Effector memory CD4-positive, alpha-beta T cell (primary cell): ENCODE measurements around the gene SLC36A2.

ENCODE experiments used
- DNase-seq, 3 donors: peaks; one replicate each; pipeline ENCODE4 v3.0.0-alpha.2; 2020
- H3K27ac ChIP-seq: 2 replicates; pipeline ENCODE4 v1.7.0; 2013; ENCODE audit warnings: mild to moderate bottlenecking, low read length, moderate library complexity; ENCODE audit not compliant: insufficient read depth, poor library complexity, severe bottlenecking
- H3K27me3 ChIP-seq: replicated peaks from 2 replicates; pipeline ENCODE4 v1.7.0; 2013; ENCODE audit warnings: mild to moderate bottlenecking, low read length; ENCODE audit not compliant: insufficient read depth, control insufficient read depth, poor library complexity, severe bottlenecking
- H3K36me3 ChIP-seq: 2 replicates; pipeline ENCODE4 v1.7.0; 2013; ENCODE audit warnings: mild to moderate bottlenecking, low read length, moderate library complexity; ENCODE audit not compliant: control insufficient read depth, insufficient read depth
- H3K4me1 ChIP-seq: 2 replicates; pipeline ENCODE4 v1.7.0; 2013; ENCODE audit warnings: low read length, mild to moderate bottlenecking; ENCODE audit not compliant: control insufficient read depth, insufficient read depth, poor library complexity, severe bottlenecking
- H3K4me3 ChIP-seq: 2 replicates; pipeline ENCODE4 v1.7.0; 2013; ENCODE audit warnings: low read length, low read depth, mild to moderate bottlenecking; ENCODE audit not compliant: insufficient read depth, poor library complexity, severe bottlenecking
- H3K9me3 ChIP-seq: 2 replicates; pipeline ENCODE4 v1.7.0; 2013; ENCODE audit warnings: mild to moderate bottlenecking, low read length, moderate library complexity; ENCODE audit not compliant: control insufficient read depth

Gene SLC36A2

GRCh38 chr5:151332857-151333256 lies 14.5 kb downstream of the SLC36A2 start:
- no peak overlapping the region for H3K27ac ChIP-seq
- no peaks in the 10 kb centered on the region for H3K4me1 ChIP-seq
- H3K36me3 ChIP-seq = no peaks in the 10 kb centered on the region
- no peaks in the 10 kb centered on the region for H3K9me3 ChIP-seq
- no peak overlapping the region for H3K4me3 ChIP-seq
- no peak for DNase-seq
- no peaks in the 10 kb centered on the region for H3K27me3 ChIP-seq

DNA sequence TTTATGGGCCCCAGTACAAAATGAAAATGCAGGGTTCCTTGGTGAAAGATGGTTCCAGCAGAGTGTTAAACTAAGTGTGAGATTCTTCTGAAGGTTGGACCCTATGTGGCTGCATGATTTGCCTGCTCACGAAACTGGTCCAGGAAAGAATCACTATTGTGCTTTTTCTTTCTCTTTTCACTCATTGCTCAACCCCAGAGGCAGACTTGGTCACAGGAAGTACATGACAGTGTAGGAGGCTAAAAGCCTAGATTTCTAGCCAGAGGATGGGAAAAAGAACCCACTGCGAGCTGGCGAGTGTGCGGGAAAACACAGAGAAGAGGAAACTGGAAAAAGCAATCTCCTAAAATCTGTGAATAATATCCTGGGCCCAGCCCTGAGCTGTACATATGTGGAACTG lies 18.6 kb downstream of the SLC36A2 start:
- no peaks in the 10 kb centered on the region for H3K4me1 ChIP-seq
- H3K9me3 ChIP-seq = no peaks in the 10 kb centered on the region
- H3K27ac ChIP-seq = no peak overlapping the region
- H3K4me3 ChIP-seq = no peak overlapping the region
- no peaks in the 10 kb centered on the region for H3K27me3 ChIP-seq
- no peak for DNase-seq
- no peaks in the 10 kb centered on the region for H3K36me3 ChIP-seq

DNA sequence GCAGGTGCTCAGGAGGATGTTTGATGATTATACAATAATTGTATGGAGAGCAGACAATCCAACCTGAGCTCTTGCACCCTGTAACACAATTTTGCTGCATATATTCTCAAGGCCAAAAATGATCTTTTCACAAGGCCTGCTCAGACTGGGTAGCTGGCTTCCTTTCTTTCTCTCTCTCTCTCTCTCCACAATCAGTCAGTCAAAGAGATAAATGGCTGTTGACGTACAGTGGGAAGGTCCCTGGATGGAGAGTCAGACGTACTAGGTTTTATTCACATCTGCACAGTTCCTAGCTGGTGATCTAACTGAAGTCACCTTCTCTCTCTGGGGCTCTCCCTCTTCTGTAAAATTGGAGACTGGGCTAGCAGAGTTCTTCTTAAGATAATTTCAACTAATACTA lies 19.8 kb downstream of the SLC36A2 start:
- Histone ChIP-seq H3K9me3 (no peaks in the 10 kb centered on the region), H3K27me3 (no peaks in the 10 kb centered on the region), H3K4me3 (no peak overlapping the region), H3K27ac (no peak overlapping the region), H3K4me1 (no peaks in the 10 kb centered on the region), H3K36me3 (no peaks in the 10 kb centered on the region)
- no peak for DNase-seq

- Histone ChIP-seq H3K4me1 (no peaks in the 10 kb centered on the region), H3K27me3 (no peaks in the 10 kb centered on the region), H3K27ac (no peak overlapping the region), H3K4me3 (no peak overlapping the region), H3K9me3 (no peaks in the 10 kb centered on the region), H3K36me3 (no peaks in the 10 kb centered on the region)
- no peak for DNase-seq
Measured at GRCh38 chr5:151326266-151326665, 21.1 kb downstream of the SLC36A2 start.

GRCh38 chr5:151320481-151320880 lies 26.9 kb downstream of the SLC36A2 start:
- no peaks in the 10 kb centered on the region for H3K36me3 ChIP-seq
- no peaks in the 10 kb centered on the region for H3K27me3 ChIP-seq
- no peak overlapping the region for H3K27ac ChIP-seq
- H3K9me3 ChIP-seq = no peaks in the 10 kb centered on the region
- no peaks in the 10 kb centered on the region for H3K4me1 ChIP-seq
- no peak overlapping the region for H3K4me3 ChIP-seq
- no peak for DNase-seq

- Histone ChIP-seq H3K27ac (no peak overlapping the region), H3K4me3 (no peak overlapping the region), H3K36me3 (no peaks in the 10 kb centered on the region), H3K9me3 (no peaks in the 10 kb centered on the region), H3K27me3 (no peaks in the 10 kb centered on the region), H3K4me1 (no peaks in the 10 kb centered on the region)
- DNase-seq = no peak
Measured at GRCh38 chr5:151318850-151319732, 28.3 kb downstream of the SLC36A2 start.

DNA sequence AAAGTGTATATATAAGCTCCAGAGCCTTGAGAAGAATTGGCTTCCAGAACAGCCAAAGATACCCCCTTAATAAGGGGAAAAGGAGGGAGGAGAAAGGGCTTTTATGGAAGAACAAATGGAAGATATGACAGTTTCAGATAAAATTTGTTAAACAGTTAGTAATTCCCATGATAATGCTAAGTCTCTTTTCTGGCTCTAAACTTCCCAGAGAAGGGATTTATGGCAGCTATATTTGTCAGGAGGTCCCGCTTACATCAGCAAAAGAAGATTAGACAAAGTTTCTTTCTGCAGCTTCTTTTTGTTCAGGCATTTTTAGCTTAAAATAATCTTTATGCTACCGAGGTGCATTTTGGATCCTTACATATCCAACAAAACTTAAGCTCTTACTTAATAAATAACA lies 29.5 kb downstream of the SLC36A2 start:
- no peaks in the 10 kb centered on the region for H3K4me1 ChIP-seq
- no peaks in the 10 kb centered on the region for H3K27me3 ChIP-seq
- H3K27ac ChIP-seq = no peak overlapping the region
- no peaks in the 10 kb centered on the region for H3K9me3 ChIP-seq
- no peak overlapping the region for H3K4me3 ChIP-seq
- no peak for DNase-seq
- no peaks in the 10 kb centered on the region for H3K36me3 ChIP-seq

- no peak overlapping the region for H3K27ac ChIP-seq
- no peaks in the 10 kb centered on the region for H3K9me3 ChIP-seq
- no peak overlapping the region for H3K4me3 ChIP-seq
- no peaks in the 10 kb centered on the region for H3K27me3 ChIP-seq
- no peaks in the 10 kb centered on the region for H3K36me3 ChIP-seq
- no peaks in the 10 kb centered on the region for H3K4me1 ChIP-seq
- peak in 1 of 3 donors; percentile 16 for DNase-seq
Measured at GRCh38 chr5:151315998-151316597, 31.3 kb downstream of the SLC36A2 start.

DNA sequence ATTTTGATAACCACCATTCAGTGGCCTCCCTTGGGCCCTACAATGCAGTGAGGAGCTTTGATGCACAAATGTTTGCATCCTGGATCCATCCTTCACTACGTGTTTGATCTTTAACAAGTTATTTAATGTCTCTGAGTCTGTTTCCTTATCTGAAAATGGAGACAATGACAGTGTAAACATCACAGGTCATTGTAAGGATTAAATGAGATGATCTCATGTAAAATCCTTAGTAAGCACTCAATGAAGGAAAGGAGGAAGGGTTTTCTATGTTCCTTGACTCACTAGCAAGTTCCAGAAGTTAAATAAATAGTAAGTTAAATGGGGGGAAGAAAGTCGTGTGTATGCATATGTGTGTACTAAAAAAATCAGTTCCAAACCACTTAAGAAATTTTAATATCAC lies 34.0 kb downstream of the SLC36A2 start:
- DNase-seq = no peak
- no peaks in the 10 kb centered on the region for H3K36me3 ChIP-seq
- no peak overlapping the region for H3K27ac ChIP-seq
- no peak overlapping the region for H3K4me3 ChIP-seq
- H3K9me3 ChIP-seq = no peaks in the 10 kb centered on the region
- no peaks in the 10 kb centered on the region for H3K4me1 ChIP-seq
- H3K27me3 ChIP-seq = no peaks in the 10 kb centered on the region

DNA sequence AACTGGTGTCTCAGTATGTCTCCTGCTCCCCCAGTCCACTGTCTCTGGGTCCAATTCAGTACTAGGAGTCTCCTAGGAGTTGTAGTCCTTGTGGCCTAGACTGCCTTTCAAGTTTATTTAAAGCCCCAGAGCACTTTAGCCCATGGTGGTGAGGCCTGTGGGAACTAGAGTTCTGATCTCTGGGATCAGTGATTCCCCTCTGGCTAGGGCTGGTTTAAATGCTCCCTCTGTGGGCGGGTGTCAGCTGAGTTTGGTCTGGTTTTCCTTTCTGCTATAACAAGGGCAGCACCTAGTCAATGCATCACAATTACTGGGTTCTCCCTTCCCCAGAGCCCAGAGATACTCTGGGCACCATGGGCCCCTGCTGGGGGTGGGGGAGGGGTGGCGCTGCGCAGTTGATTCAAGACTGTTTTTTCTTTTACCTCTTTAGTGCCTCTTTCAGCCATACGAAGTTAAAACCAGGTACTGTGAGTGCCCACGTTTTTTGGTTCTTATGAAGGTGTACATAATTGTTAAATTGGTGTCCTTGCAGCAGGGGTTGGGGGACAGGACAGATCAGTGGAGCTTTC lies 34.5 kb downstream of the SLC36A2 start:
- H3K4me1 ChIP-seq = no peaks in the 10 kb centered on the region
- H3K27ac ChIP-seq = no peak overlapping the region
- no peak overlapping the region for H3K4me3 ChIP-seq

More for the DNA sequence above, 34.5 kb downstream of the SLC36A2 start:
- H3K9me3 ChIP-seq = no peaks in the 10 kb centered on the region
- no peaks in the 10 kb centered on the region for H3K36me3 ChIP-seq
- no peak for DNase-seq
- no peaks in the 10 kb centered on the region for H3K27me3 ChIP-seq
